MCF 10A (cell line): ENCODE results near the gene APOL1. TPM values are rescaled to one million over a fixed set of nuclear protein-coding genes. Genes with fewer than 3 reads are reported as not detected.
A peak's percentile ranks its signal among the peaks of the same experiment; 100 is the strongest.

Experiments
- BruUV-seq: library from RNA; stranded (reverse); fragments of 400-500 nt; replicated peaks from 2 replicates; lab custom pipeline; 2021; lab: Mats Ljungman, UMichigan
- CTCF ChIA-PET: fragments of 300-600 bp; sonication (Branson Sonifier 250); formaldehyde crosslinking; extraction: SDS; loops from one replicate; lab custom pipeline; 2021; ENCODE audit warnings: antibody characterized with exemption, inconsistent platforms; lab: Yijun Ruan, JAX
- POLR2A ChIA-PET: fragments of 300-600, 350-650 bp; sonication (Branson Sonifier 250); formaldehyde crosslinking; extraction: SDS; loops from one replicate; lab custom pipeline; 2020; ENCODE audit warnings: antibody characterized with exemption, inconsistent platforms; lab: Yijun Ruan, JAX
- DNase-seq: peaks from one replicate; pipeline ENCODE4 v3.0.0-alpha.2; 2018; ENCODE audit not compliant: unreplicated experiment
- H3K27ac Mint-ChIP-seq: one replicate; pipeline ENCODE4 v1.8.0; 2022; ENCODE audit warnings: mild to moderate bottlenecking, low read depth, mixed read lengths; ENCODE audit not compliant: unreplicated experiment
- H3K27me3 Mint-ChIP-seq: one replicate; pipeline ENCODE4 v1.8.0; 2022; ENCODE audit warnings: mixed read lengths; ENCODE audit not compliant: insufficient read depth, unreplicated experiment
- H3K36me3 Mint-ChIP-seq: one replicate; pipeline ENCODE4 v1.8.0; 2022; ENCODE audit warnings: mild to moderate bottlenecking, moderate library complexity, mixed read lengths; ENCODE audit not compliant: insufficient read depth, unreplicated experiment
- H3K4me1 Mint-ChIP-seq: one replicate; pipeline ENCODE4 v1.8.0; 2022; ENCODE audit warnings: mixed read lengths; ENCODE audit not compliant: insufficient read depth, unreplicated experiment
- H3K4me3 Mint-ChIP-seq: one replicate; pipeline ENCODE4 v1.8.0; 2022; ENCODE audit warnings: mild to moderate bottlenecking, moderate library complexity, mixed read lengths; ENCODE audit not compliant: unreplicated experiment
- H3K9me3 Mint-ChIP-seq: one replicate; pipeline ENCODE4 v1.8.0; 2022; ENCODE audit warnings: mixed read lengths; ENCODE audit not compliant: unreplicated experiment
- CTCF ChIP-seq: fragments of 200-600 bp; IDR thresholded peaks from one replicate; pipeline ENCODE4 v1.8.0; 2022; ENCODE audit warnings: antibody characterized with exemption, mild to moderate bottlenecking; ENCODE audit not compliant: unreplicated experiment
- intact Hi-C: fragments of 100-400 bp; cut with micrococcal nuclease; formaldehyde crosslinking; loops from 2 replicates; pipeline ENCODE4 v1.14.1; 2022
- total RNA-seq: library from RNA; stranded (reverse); gene quantifications from 2 replicates; pipeline ENCODE4 v1.2.3, GENCODE V29; 2022

Gene APOL1
- total RNA-seq, 1 experiment from 2014 or later = 0.14 TPM

GRCh38 chr22:36274531-36274930 lies 21.6 kb downstream of the APOL1 start:
- ChIA-PET CTCF (interaction anchor here (1.5 kb wide), 2 partner anchors 36 to 130 kb away, joined by 5 to 6 read pairs; partner anchors contain the start of gene APOL2), POLR2A (interaction anchor here (0.7 to 1.4 kb wide), 3 partner anchors 10 to 299 kb away, joined by 3 to 4 read pairs (median 4); partner anchors contain the start of gene APOL2)
- TF ChIP-seq CTCF = no peak
- Mint-ChIP-seq H3K4me1 (peaks cover 5% of the 10 kb centered on the region), H3K4me3 (no peak overlapping the region), H3K9me3 (no peaks in the 10 kb centered on the region), H3K36me3 (peaks cover 12% of the 10 kb centered on the region), H3K27me3 (no peaks in the 10 kb centered on the region), H3K27ac (no peak overlapping the region)
- no peak for DNase-seq
- BruUV-seq = no TSS peak
- intact Hi-C loops = no loop called here

GRCh38 chr22:36277482-36278291 lies 24.8 kb downstream of the APOL1 start:
- ChIA-PET POLR2A (interaction anchor here (0.6 to 1.5 kb wide), 5 partner anchors 8 to 476 kb away, joined by 3 to 4 read pairs (median 3); no protein-coding TSS in a partner anchor), CTCF (interaction anchor here (0.6 to 2.6 kb wide), 23 partner anchors 9 to 1588 kb away, joined by 3 to 15 read pairs (median 4); partner anchors contain the start of genes APOL2, APOL4 and TXN2)
- Mint-ChIP-seq H3K9me3 (no peaks in the 10 kb centered on the region), H3K27me3 (no peaks in the 10 kb centered on the region), H3K27ac (peak overlapping the region; percentile 19), H3K4me3 (no peak overlapping the region), H3K36me3 (peaks cover 44% of the 10 kb centered on the region), H3K4me1 (peaks cover 6% of the 10 kb centered on the region)
- DNase-seq = peak; percentile 66
- TF ChIP-seq CTCF = peak; percentile 68
- intact Hi-C loops = loop anchor here (2.0 to 5.0 kb wide), 2 partner anchors 80 to 133 kb away; no protein-coding TSS in a partner anchor
- BruUV-seq = no TSS peak

- no peak overlapping the region for H3K4me3 Mint-ChIP-seq
- H3K27me3 Mint-ChIP-seq = no peaks in the 10 kb centered on the region
- peaks cover 59% of the 10 kb centered on the region for H3K36me3 Mint-ChIP-seq
- H3K9me3 Mint-ChIP-seq = no peaks in the 10 kb centered on the region
- intact Hi-C loops = loop anchor here (5.0 kb wide), 1 partner anchor 82 kb away; no protein-coding TSS in a partner anchor
- no peak for DNase-seq
- TF ChIP-seq CTCF = no peak
- POLR2A ChIA-PET = interaction anchor here (0.7 to 1.5 kb wide), 2 partner anchors 40 to 203 kb away, joined by 3 read pairs; no protein-coding TSS in a partner anchor
- no TSS peak for BruUV-seq
- H3K27ac Mint-ChIP-seq = no peak overlapping the region
- peaks cover 6% of the 10 kb centered on the region for H3K4me1 Mint-ChIP-seq
- CTCF ChIA-PET = interaction anchor here (1.0 to 2.6 kb wide), 7 partner anchors 8 to 49 kb away, joined by 3 to 15 read pairs (median 7); partner anchors contain the start of gene APOL2
Observed at GRCh38 chr22:36279219-36279666, 26.3 kb downstream of the APOL1 start.

- POLR2A ChIA-PET = no interaction called here
- H3K9me3 Mint-ChIP-seq = no peaks in the 10 kb centered on the region
- no peak overlapping the region for H3K27ac Mint-ChIP-seq
- no peak for TF ChIP-seq CTCF
- no peak for DNase-seq
- CTCF ChIA-PET = interaction anchor here (1.5 to 1.6 kb wide), 2 partner anchors 20 to 156 kb away, joined by 5 to 7 read pairs; no protein-coding TSS in a partner anchor
- no peak overlapping the region for H3K4me3 Mint-ChIP-seq
- intact Hi-C loops = no loop called here
- H3K4me1 Mint-ChIP-seq = peaks cover 6% of the 10 kb centered on the region
- no peaks in the 10 kb centered on the region for H3K27me3 Mint-ChIP-seq
- peaks cover 71% of the 10 kb centered on the region for H3K36me3 Mint-ChIP-seq
- BruUV-seq = no TSS peak
Observed at GRCh38 chr22:36280379-36280778, 27.4 kb downstream of the APOL1 start.
